SK-N-SH (cell line): ENCODE data around the gene SPINT2. TPM values are rescaled to one million over a fixed set of nuclear protein-coding genes. Genes with fewer than 3 reads are reported as not detected.

Experiments
- CTCF ChIA-PET: fragments of 300-600, 350-600 bp; formaldehyde crosslinking; extraction: SDS; loops from one replicate; lab custom pipeline; 2021; lab: Yijun Ruan, JAX
- POLR2A ChIA-PET: fragments of 350-600 bp; sonication (Branson Sonifier 250); formaldehyde crosslinking; extraction: SDS; loops from one replicate; lab custom pipeline; 2020; ENCODE audit warnings: antibody characterized with exemption, inconsistent platforms; lab: Yijun Ruan, JAX
- DNase-seq: peaks from one replicate; pipeline ENCODE4 v3.0.0; 2012
- H2AFZ ChIP-seq: fragments of 200-600 bp; sonication (generic); 2 replicates; pipeline ENCODE4 v1.8.1; 2016; ENCODE audit warnings: antibody characterized with exemption, mild to moderate bottlenecking, low read depth
- H3F3A ChIP-seq: fragments of 200-600 bp; sonication (generic); replicated peaks from 2 replicates; pipeline ENCODE3; 2016; ENCODE audit warnings: antibody characterized with exemption, mild to moderate bottlenecking; ENCODE audit not compliant: insufficient read depth
- H3K27ac ChIP-seq, 2 experiments: fragments of 200-500 bp in 1 of 2; fragments of 200-600 bp in 1 of 2; sonication (Bioruptor generic) in 1 of 2; sonication (generic), shearing (Covaris generic) in 1 of 2; 2 replicates each; pipeline versions ENCODE4 v1.5.1 to v1.6.1; 2014 to 2016; ENCODE audit warnings: low read depth in 2 of 2, inconsistent platforms in 1 of 2, low read length in 1 of 2, mild to moderate bottlenecking in 1 of 2, mixed read lengths in 1 of 2
- H3K27me3 ChIP-seq: fragments of 200-600 bp; sonication (generic), shearing (Covaris generic); 2 replicates; pipeline ENCODE4 v1.6.1; 2016; ENCODE audit warnings: mixed run types; ENCODE audit not compliant: insufficient read depth
- H3K36me3 ChIP-seq, 2 experiments: fragments of 200-500 bp in 1 of 2; fragments of 200-600 bp in 1 of 2; sonication (Bioruptor generic) in 1 of 2; sonication (generic) in 1 of 2; replicated peaks in 1 of 2; 2 replicates each; pipeline versions ENCODE3 to v1.5.1; 2014 to 2016; ENCODE audit warnings: low read length in 1 of 2, mild to moderate bottlenecking in 1 of 2; ENCODE audit not compliant: insufficient read depth in 2 of 2, control insufficient read depth in 1 of 2
- H3K4me1 ChIP-seq, 2 experiments: fragments of 200-500 bp in 1 of 2; fragments of 200-600 bp in 1 of 2; sonication (Bioruptor generic) in 1 of 2; sonication (generic), shearing (Covaris generic) in 1 of 2; 2 replicates each; pipeline versions ENCODE4 v1.5.1 to v1.6.1; 2014 to 2016; ENCODE audit warnings: low read depth in 1 of 2, low read length in 1 of 2, mixed run types in 1 of 2; ENCODE audit not compliant: insufficient read depth in 2 of 2, control insufficient read depth in 1 of 2
- H3K4me2 ChIP-seq: fragments of 200-600 bp; sonication (generic), shearing (Covaris generic); 2 replicates; pipeline ENCODE4 v1.6.1; 2017; ENCODE audit warnings: mixed run types
- H3K4me3 ChIP-seq, 2 experiments: fragments of 200-500 bp in 1 of 2; fragments of 200-600 bp in 1 of 2; sonication (Bioruptor generic) in 1 of 2; sonication (generic), shearing (Covaris generic) in 1 of 2; 2 replicates each; pipeline versions ENCODE4 v1.5.1 to v1.8.1; 2014 to 2016; ENCODE audit warnings: low read depth in 2 of 2, inconsistent platforms in 1 of 2, low read length in 1 of 2, mild to moderate bottlenecking in 1 of 2, mixed read lengths in 1 of 2, moderate library complexity in 1 of 2
- H3K79me2 ChIP-seq: fragments of 200-600 bp; sonication (generic); 2 replicates; pipeline ENCODE4 v1.8.1; 2017; ENCODE audit warnings: mild to moderate bottlenecking; ENCODE audit not compliant: insufficient read depth
- H3K9ac ChIP-seq: fragments of 200-600 bp; sonication (generic); 2 replicates; pipeline ENCODE4 v1.6.1; 2017; ENCODE audit warnings: mixed run types
- H3K9me2 ChIP-seq: fragments of 200-600 bp; sonication (generic); 2 replicates; pipeline ENCODE4 v1.6.1; 2017; ENCODE audit warnings: mixed run types
- H3K9me3 ChIP-seq: fragments of 200-600 bp; sonication (generic); 2 replicates; pipeline ENCODE4 v1.6.1; 2017; ENCODE audit warnings: mixed run types, mild to moderate bottlenecking, moderate library complexity
- H4K20me1 ChIP-seq: fragments of 200-600 bp; sonication (generic); 2 replicates; pipeline ENCODE4 v1.6.1; 2017; ENCODE audit warnings: mild to moderate bottlenecking, mixed run types; ENCODE audit not compliant: insufficient read depth
- GABPA ChIP-seq: IDR thresholded peaks from 2 replicates; pipeline ENCODE4 v1.4.0; 2012; ENCODE audit warnings: low read depth, mild to moderate bottlenecking
- MAX ChIP-seq: IDR thresholded peaks from 2 replicates; pipeline ENCODE4 v1.4.0; 2012; ENCODE audit warnings: low read depth
- MEF2A ChIP-seq: IDR thresholded peaks from 2 replicates; pipeline ENCODE4 v1.4.0; 2012; ENCODE audit warnings: low read depth, borderline replicate concordance
- MXI1 ChIP-seq: IDR thresholded peaks from 2 replicates; pipeline ENCODE4 v1.6.1; 2012; ENCODE audit warnings: mild to moderate bottlenecking, low read depth, low read length, improper control_type of control experiment
- PBX3 ChIP-seq: IDR thresholded peaks from 2 replicates; pipeline ENCODE4; 2012
- POLR2AphosphoS5 ChIP-seq: IDR thresholded peaks from 2 replicates; pipeline ENCODE4 v1.6.1; 2012; ENCODE audit warnings: low read depth, low read length
- RCOR1 ChIP-seq: fragments of 150-350 bp; IDR thresholded peaks from 2 replicates; pipeline ENCODE4 v1.6.1; 2017; ENCODE audit warnings: antibody characterized with exemption, low read length
- RFX5 ChIP-seq: IDR thresholded peaks from 2 replicates; pipeline ENCODE4 v1.6.1; 2012; ENCODE audit warnings: mild to moderate bottlenecking, improper control_type of control experiment, low read length
- YY1 ChIP-seq: IDR thresholded peaks from 2 replicates; pipeline ENCODE4 v1.4.0; 2012; ENCODE audit warnings: low read depth, mild to moderate bottlenecking
- WGBS: methylation state at CpG from one replicate; pipeline ENCODE4 v1.1.6; 2017; ENCODE audit warnings: low lambda C conversion rate; 5-methylcytosine and 5-hydroxymethylcytosine counted together
- polyA plus RNA-seq, 3 experiments: library from polyadenylated mRNA; depleted of rRNA; stranded (reverse); fragments of >200 nt; gene quantifications; 2 replicates each; pipeline ENCODE4 v1.2.3, GENCODE V29; 2012
- TF ChIP-seq, protein P1 (sequence below): IDR thresholded peaks from 2 replicates; pipeline ENCODE4 v1.4.0; 2012; ENCODE audit warnings: low read depth, borderline replicate concordance

Gene SPINT2
- polyA plus RNA-seq, 1 of the 3 experiments (the other 2 are of a cell fraction), result 1.0 TPM

DNA sequence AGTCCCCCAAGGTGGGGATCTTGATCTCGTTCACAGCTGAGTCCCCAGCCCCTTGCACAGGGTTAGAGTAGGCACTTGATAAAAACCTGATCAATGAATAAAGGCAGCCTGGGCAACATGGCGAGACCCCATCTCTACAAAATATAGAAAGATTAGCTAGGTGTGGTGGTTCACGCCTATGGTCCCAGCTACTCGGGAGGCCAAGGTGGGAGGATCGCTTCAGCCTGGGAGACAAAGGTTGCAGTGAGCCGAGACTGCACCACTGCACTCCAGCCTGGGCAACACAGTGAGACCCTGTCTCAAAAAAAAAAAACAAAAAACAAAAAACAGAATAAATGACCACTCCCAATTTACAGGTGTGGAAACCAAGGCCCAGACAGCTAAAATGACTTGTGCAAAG, 46.6 kb downstream of the SPINT2 start (continued):
- TF ChIP-seq, protein P1, sequence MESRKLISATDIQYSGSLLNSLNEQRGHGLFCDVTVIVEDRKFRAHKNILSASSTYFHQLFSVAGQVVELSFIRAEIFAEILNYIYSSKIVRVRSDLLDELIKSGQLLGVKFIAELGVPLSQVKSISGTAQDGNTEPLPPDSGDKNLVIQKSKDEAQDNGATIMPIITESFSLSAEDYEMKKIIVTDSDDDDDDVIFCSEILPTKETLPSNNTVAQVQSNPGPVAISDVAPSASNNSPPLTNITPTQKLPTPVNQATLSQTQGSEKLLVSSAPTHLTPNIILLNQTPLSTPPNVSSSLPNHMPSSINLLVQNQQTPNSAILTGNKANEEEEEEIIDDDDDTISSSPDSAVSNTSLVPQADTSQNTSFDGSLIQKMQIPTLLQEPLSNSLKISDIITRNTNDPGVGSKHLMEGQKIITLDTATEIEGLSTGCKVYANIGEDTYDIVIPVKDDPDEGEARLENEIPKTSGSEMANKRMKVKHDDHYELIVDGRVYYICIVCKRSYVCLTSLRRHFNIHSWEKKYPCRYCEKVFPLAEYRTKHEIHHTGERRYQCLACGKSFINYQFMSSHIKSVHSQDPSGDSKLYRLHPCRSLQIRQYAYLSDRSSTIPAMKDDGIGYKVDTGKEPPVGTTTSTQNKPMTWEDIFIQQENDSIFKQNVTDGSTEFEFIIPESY, result no peak

DNA sequence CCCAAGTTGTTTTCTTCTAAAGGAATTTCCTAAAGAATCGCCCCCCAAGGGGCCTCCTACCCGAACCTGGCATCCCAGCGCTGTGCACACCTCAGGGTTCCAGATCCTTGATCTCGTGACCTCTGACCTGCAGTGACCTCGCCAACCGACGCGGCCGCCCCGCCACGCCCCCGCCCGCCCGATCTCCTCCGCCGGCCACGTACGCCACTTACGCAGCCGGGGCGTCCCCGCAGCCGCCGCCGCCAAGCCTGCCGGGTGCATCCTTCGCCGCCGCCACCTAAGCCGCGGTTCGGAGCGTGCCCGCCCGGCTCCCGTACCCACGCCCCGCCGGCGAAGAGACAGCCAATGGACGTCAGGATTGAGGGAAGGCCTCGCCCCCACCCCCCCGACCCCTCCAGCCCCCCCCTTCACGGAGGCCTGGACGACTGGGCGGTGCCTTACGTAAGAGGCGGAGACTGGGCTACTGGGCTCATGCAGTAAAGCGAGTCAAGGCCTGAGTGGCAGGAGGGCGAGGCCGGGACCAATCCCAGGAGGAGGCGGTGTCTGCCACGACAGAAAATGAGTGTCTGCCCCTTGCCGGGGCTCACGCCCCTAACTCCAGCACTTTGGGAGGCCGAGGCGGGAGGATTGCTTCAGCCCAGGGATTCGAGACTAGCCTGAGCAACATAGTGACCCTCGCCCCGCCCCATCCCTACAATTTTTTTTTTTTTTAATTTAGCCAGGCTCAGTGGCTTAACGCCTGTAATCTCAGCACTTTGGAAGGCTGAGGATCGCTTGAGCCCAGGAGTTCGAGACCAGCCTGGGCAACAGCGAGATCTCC, 51.5 kb downstream of the SPINT2 start, which contains the start of gene YIF1B:
YIF1B (minus strand) TSS at position 291 of the 820 bp plus-strand sequence; CDS start at position 261, 30 bp downstream.
- Histone ChIP-seq H3K9me3 (no peaks in the 10 kb centered on the region), H3K9ac (peak within 1 kb of the TSS; percentile 74), H2AFZ (peak within 1 kb of the TSS; percentile 94), H3K27ac (peak within 1 kb of the TSS; percentile 56 to 63), H3K27me3 (0 out of 2 replicates have a peak, but pooled peaks cover 15% of the 10 kb centered on the region), H3F3A (no peaks in the 10 kb centered on the region), H3K4me1 (peaks cover 0 to 16% of the 10 kb centered on the region in 2 experiments; a peak in 1 of 4 replicates), H4K20me1 (no peaks in the 10 kb centered on the region), H3K79me2 (peaks cover 39% of the 10 kb centered on the region), H3K4me3 (peak within 1 kb of the TSS; percentile 69 to 73), H3K36me3 (no peaks in the 10 kb centered on the region), H3K4me2 (peak within 1 kb of the TSS; percentile 90), H3K9me2 (no peaks in the 10 kb centered on the region)
- ChIA-PET CTCF (interaction anchor here (1.0 to 1.2 kb wide), 2 partner anchors 19 to 418 kb away, joined by 3 to 4 read pairs; no protein-coding TSS in a partner anchor), POLR2A (no interaction called here)
- 2% methylated on average over 27 of the region's 64 CpGs for WGBS
- 0 out of 2 replicates have a peak, but pooled peaks have one; percentile 50 for TF ChIP-seq MAX
- peak; percentile 21; the same call in 1 of the 2 replicates for TF ChIP-seq POLR2AphosphoS5
- TF ChIP-seq GABPA, result no peak
- no peak for TF ChIP-seq MEF2A
- TF ChIP-seq RCOR1, result no peak; the same call in 1 of the 2 replicates
- TF ChIP-seq PBX3, result peak; percentile 89
- TF ChIP-seq MXI1, result peak; percentile 50; the same call in 1 of the 2 replicates
- TF ChIP-seq RFX5, result peak; percentile 13; the same call in 1 of the 2 replicates
- 0 out of 2 replicates have a peak, but pooled peaks have one; percentile 42 for TF ChIP-seq YY1
- DNase-seq, result peak; percentile 99
